GM12873 (cell line): ENCODE measurements around the gene ATP6V1C2.

Experiments
- CTCF ChIP-seq: IDR thresholded peaks from 2 replicates; pipeline ENCODE4 v1.5.1; 2012; ENCODE audit warnings: low read depth, mild to moderate bottlenecking, moderate library complexity, low read length, control low read depth; ENCODE audit not compliant: insufficient read depth; ENCODE audit errors: missing control alignments

The ATP6V1C2 gene

GRCh38 chr2:10818984-10819383 lies 97.6 kb downstream of the ATP6V1C2 start:
- TF ChIP-seq CTCF, result no peak

- no peak for TF ChIP-seq CTCF
These were observed 98.4 kb downstream of the ATP6V1C2 start for GRCh38 chr2:10819714-10820314.

- TF ChIP-seq CTCF, result no peak
These were observed 99.1 kb downstream of the ATP6V1C2 start for GRCh38 chr2:10820562-10820961.

DNA sequence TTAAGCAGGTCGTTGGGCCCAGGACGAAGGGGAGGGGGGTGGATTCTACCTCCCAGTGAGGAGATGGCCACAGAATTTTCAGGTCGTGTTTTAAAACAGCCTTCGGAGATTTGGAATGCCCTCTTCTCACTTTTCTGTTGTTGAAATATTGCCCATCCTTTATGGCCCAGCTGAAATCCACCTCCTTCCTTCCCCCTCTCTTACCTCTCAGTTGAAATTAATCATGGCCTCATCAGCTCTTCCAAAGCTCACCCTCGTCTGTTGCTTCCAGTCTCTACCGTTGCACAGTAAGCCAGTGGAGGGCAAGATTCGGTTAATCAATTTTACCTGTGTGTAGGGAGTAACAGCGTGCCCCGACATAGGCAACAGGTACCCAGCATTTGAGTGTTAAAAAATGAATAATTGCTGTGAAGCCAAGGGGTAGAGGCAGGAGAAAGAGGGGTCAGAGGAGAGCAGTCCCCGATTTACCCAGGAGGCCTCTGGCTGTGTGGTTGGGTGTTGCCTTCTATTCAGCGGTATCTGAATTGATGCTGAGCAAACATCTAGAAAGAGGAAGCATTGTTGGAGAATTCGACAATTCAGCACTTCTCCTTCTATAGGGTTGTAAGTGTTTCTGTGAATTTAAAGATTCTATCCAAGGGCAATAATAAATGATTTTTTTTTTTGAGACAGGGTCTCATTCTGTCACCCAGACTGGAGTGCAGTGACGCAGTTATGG lies 99.7 kb downstream of the ATP6V1C2 start:
- no peak for TF ChIP-seq CTCF

DNA sequence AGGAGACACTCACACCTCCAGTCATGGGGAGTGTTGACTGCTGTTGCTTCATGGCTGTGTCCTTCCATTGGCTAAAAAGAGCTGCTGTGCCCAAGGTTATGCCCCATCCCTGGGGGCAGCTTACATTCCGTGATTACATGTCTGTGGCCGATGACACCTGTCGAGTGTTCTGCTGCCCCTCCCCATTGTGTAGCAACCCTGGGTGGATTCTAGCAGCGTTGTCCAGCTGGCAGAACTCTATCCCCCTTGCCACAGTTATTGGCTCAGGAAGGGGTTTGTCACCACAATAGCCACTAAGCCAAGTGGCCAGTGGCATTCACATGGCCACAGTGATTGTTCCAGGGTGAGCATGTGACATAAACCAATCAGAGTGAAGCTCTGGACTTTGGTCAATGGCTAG lies 102.8 kb downstream of the ATP6V1C2 start:
- TF ChIP-seq CTCF, result no peak

DNA sequence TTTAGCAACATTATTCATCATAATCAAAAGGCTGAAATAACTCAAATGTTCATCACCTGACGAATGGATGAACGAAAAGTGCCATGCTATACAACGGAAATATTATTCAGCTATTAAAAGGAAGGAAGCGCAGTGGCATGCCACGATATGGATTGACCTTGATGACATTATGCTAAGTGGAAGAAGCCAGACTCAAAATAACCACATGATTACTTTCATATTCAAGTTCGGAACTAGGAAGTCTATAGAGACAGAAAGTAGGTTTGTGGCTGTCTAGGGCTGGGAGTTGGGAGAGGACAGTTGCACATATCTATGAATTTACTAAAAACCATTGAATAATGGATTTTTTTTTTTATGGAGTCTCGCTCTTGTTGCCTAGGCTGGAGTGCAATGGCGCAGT lies 104.6 kb downstream of the ATP6V1C2 start:
- no peak for TF ChIP-seq CTCF

DNA sequence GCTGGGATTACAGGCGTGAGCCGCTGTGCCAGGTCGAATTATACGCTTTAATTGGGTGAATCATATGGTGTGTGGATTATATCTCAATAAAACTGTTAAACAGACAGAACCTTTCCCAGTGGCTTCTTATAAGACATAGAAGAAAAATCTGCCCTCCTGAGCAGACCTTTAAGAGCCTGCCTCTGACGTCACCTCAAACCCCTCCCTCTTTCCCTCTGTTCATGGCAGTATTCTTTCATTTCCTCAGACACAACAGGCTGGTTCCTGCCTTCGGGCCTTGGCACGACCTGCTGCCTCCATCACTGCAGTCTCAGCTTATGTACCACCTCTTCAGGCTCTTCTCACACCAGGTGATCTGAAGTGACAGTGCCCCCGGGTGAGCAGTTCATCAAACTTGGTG lies 105.2 kb downstream of the ATP6V1C2 start:
- TF ChIP-seq CTCF, result no peak
